Peyer's patch (tissue), 4 donors: ENCODE results near the gene LIN37. TPM values are rescaled to one million over a fixed set of nuclear protein-coding genes. Genes with fewer than 3 reads are reported as not detected.

Experiments
- DNase-seq, 3 donors: peaks; one replicate each; pipeline ENCODE4 v3.0.0-alpha.2; 2017 to 2019
- H3K27ac ChIP-seq, 4 donors: fragments of 200-600 bp; sonication (generic); one replicate each; pipeline ENCODE4 v1.5.1; 2016 to 2019
- H3K27me3 ChIP-seq, 2 donors: fragments of 200-600 bp; sonication (generic); one replicate each; pipeline ENCODE4 v1.5.1; 2019
- H3K36me3 ChIP-seq, 3 donors: fragments of 200-600 bp; sonication (generic); one replicate each; pipeline ENCODE4 v1.5.1; 2016 to 2019
- H3K4me1 ChIP-seq, 4 donors: fragments of 200-600 bp; sonication (generic); one replicate each; pipeline ENCODE4 v1.5.1; 2016 to 2019
- H3K4me3 ChIP-seq, 4 donors: fragments of 200-600 bp; sonication (generic); 1 replicate in 3 of 4; 2 replicates in 1 of 4; pipeline ENCODE4 v1.5.1; 2016 to 2019; ENCODE audit warnings: mild to moderate bottlenecking in 1 of 4
- H3K9me3 ChIP-seq, 4 donors: fragments of 200-600 bp; sonication (generic); one replicate each; pipeline ENCODE4 v1.5.1; 2016 to 2019; ENCODE audit warnings: mild to moderate bottlenecking in 1 of 4
- CTCF ChIP-seq, 6 experiments: fragments of 450-650 bp in 4 of 6; fragments of 200-600 bp in 2 of 6; sonication (generic) in 1 of 6; IDR thresholded peaks; one replicate each; pipeline ENCODE4 v1.5.1; 2017 to 2019; ENCODE audit warnings: antibody characterized with exemption in 6 of 6, mild to moderate bottlenecking in 3 of 6, moderate library complexity in 1 of 6
- POLR2A ChIP-seq, 2 donors: fragments of 450-650 bp; IDR thresholded peaks; one replicate each; pipeline ENCODE4 v1.5.1; 2017; ENCODE audit warnings: antibody characterized with exemption in 2 of 2, mild to moderate bottlenecking in 2 of 2, moderate library complexity in 2 of 2
- total RNA-seq, 4 donors: library from RNA; depleted of rRNA; stranded (reverse); fragments of >200 nt; gene quantifications; one replicate each; pipeline ENCODE4 v1.1.0, GENCODE V29; 2016

LIN37 gene
- total RNA-seq, 4 donors from 2014 or later = 11.6 to 30.5 (median 20.2) TPM

- DNase-seq = no peak
- no peaks in the 10 kb centered on the region for H3K4me1 ChIP-seq
- peaks cover 0 to 100% (median 4%) of the 10 kb centered on the region in 3 donors for H3K36me3 ChIP-seq
- H3K27me3 ChIP-seq = no peaks in the 10 kb centered on the region
- TF ChIP-seq POLR2A (IDR thresholded peaks at IDR 0.05) (no peak), CTCF (IDR thresholded peaks at IDR 0.05) (no peak)
- no peak overlapping the region for H3K27ac ChIP-seq
- no peaks in the 10 kb centered on the region for H3K9me3 ChIP-seq
- no peak overlapping the region for H3K4me3 ChIP-seq
These were observed 18.1 kb upstream of the LIN37 start for GRCh38 chr19:35730326-35730725.

- H3K9me3 ChIP-seq = no peaks in the 10 kb centered on the region
- no peaks in the 10 kb centered on the region for H3K4me1 ChIP-seq
- peaks cover 0 to 98% (median 0%) of the 10 kb centered on the region in 3 donors for H3K36me3 ChIP-seq
- H3K4me3 ChIP-seq = no peak overlapping the region
- no peaks in the 10 kb centered on the region for H3K27me3 ChIP-seq
- no peak for TF ChIP-seq POLR2A (IDR thresholded peaks at IDR 0.05)
- no peak for TF ChIP-seq CTCF (IDR thresholded peaks at IDR 0.05)
- DNase-seq = no peak
- no peak overlapping the region for H3K27ac ChIP-seq
These were observed 17.0 kb upstream of the LIN37 start for GRCh38 chr19:35731353-35731752.

- Histone ChIP-seq H3K4me1 (no peaks in the 10 kb centered on the region), H3K4me3 (no peak overlapping the region), H3K27ac (no peak overlapping the region), H3K27me3 (no peaks in the 10 kb centered on the region), H3K9me3 (no peaks in the 10 kb centered on the region), H3K36me3 (peaks cover 0 to 98% (median 0%) of the 10 kb centered on the region in 3 donors)
- TF ChIP-seq CTCF (IDR thresholded peaks at IDR 0.05) = no peak
- no peak for TF ChIP-seq POLR2A (IDR thresholded peaks at IDR 0.05)
- DNase-seq = no peak
These were observed 16.5 kb upstream of the LIN37 start for GRCh38 chr19:35731779-35732405.

GRCh38 chr19:35732540-35733179 lies 15.7 kb upstream of the LIN37 start:
- Histone ChIP-seq H3K36me3 (peaks cover 0 to 97% (median 0%) of the 10 kb centered on the region in 3 donors), H3K9me3 (no peaks in the 10 kb centered on the region), H3K4me1 (peaks cover 0 to 3% (median 0%) of the 10 kb centered on the region in 4 donors), H3K4me3 (no peak overlapping the region), H3K27ac (no peak overlapping the region), H3K27me3 (no peaks in the 10 kb centered on the region)
- TF ChIP-seq CTCF (IDR thresholded peaks at IDR 0.05) (no peak), POLR2A (IDR thresholded peaks at IDR 0.05) (no peak)
- DNase-seq = no peak

- Histone ChIP-seq H3K27me3 (no peaks in the 10 kb centered on the region), H3K27ac (no peak overlapping the region), H3K9me3 (no peaks in the 10 kb centered on the region), H3K36me3 (peaks cover 0 to 97% (median 0%) of the 10 kb centered on the region in 3 donors), H3K4me1 (peaks cover 0 to 3% (median 0%) of the 10 kb centered on the region in 4 donors), H3K4me3 (no peak overlapping the region)
- no peak for TF ChIP-seq CTCF (IDR thresholded peaks at IDR 0.05)
- TF ChIP-seq POLR2A (IDR thresholded peaks at IDR 0.05) = no peak
- DNase-seq = no peak
These were observed 14.9 kb upstream of the LIN37 start for GRCh38 chr19:35733180-35734125.
